ENCODE measurements around the gene ATP6AP1. TPM values are rescaled to one million over a fixed set of nuclear protein-coding genes. Genes with fewer than 3 reads are reported as not detected.

The ATP6AP1 gene
- total and polyA plus RNA-seq, 2 experiments from 2014 or later: 37.7 to 52.1 TPM

GRCh38 chrX:154413142-154413541, 15.3 kb upstream of the ATP6AP1 start (continued):
- TF ChIP-seq ZNF462 (CRISPR knock-in tag; IDR thresholded peaks at IDR 0.05) (no peak), JUNB (IDR thresholded peaks at IDR 0.05; ENCODE audit: unreplicated experiment) (no peak), ZNF331 (CRISPR knock-in tag; IDR thresholded peaks at IDR 0.05; ENCODE audit: low read depth) (no peak), NANOG (IDR thresholded peaks at IDR 0.05; ENCODE audit: borderline replicate concordance) (no peak)

- Mint-ChIP-seq H3K9me3 (no peaks in the 10 kb centered on the region), H3K4me3 (no peak overlapping the region), H3K4me1 (no peaks in the 10 kb centered on the region)
Observed at GRCh38 chrX:154417157-154417556, 11.3 kb upstream of the ATP6AP1 start.

GRCh38 chrX:154419189-154419588, 9.3 kb upstream of the ATP6AP1 start:
- no peaks in the 10 kb centered on the region for H3K36me3 ChIP-seq (ENCODE audit: insufficient read depth)
- H3K27ac ChIP-seq (ENCODE audit: low read depth): no peak overlapping the region
- no peak overlapping the region for H3K27ac Mint-ChIP-seq
- no peaks in the 10 kb centered on the region for H3K4me1 ChIP-seq (ENCODE audit: insufficient read depth)
- no peaks in the 10 kb centered on the region for H3K27me3 ChIP-seq (ENCODE audit: insufficient read depth)
- peaks cover 12% of the 10 kb centered on the region for H3K36me3 Mint-ChIP-seq (ENCODE audit: low read depth)
- no peak overlapping the region for H3K4me3 ChIP-seq
- ATAC-seq: no peak
- H3K9me2 ChIP-seq (ENCODE audit: insufficient read depth): no peaks in the 10 kb centered on the region
- H4K20me1 ChIP-seq (replicated peaks; ENCODE audit: insufficient read depth): no peaks in the 10 kb centered on the region
- DNase-seq (ENCODE audit: low spot score): no peak
- no peaks in the 10 kb centered on the region for H3K4me1 Mint-ChIP-seq
- H3F3A ChIP-seq (replicated peaks; ENCODE audit: low read depth): no peaks in the 10 kb centered on the region
- H3K9me3 Mint-ChIP-seq: no peaks in the 10 kb centered on the region
- no peak overlapping the region for H2AFZ ChIP-seq
- H3K27me3 Mint-ChIP-seq (ENCODE audit: insufficient read depth, low read depth, poor library complexity): peaks cover 2% of the 10 kb centered on the region
- no peaks in the 10 kb centered on the region for H3K79me2 ChIP-seq (replicated peaks; ENCODE audit: insufficient read depth)
- H3K4me2 ChIP-seq: no peak overlapping the region
- H3K4me3 Mint-ChIP-seq: no peak overlapping the region
- no peak for TF ChIP-seq STAT1 (IDR thresholded peaks at IDR 0.05; ENCODE audit: unreplicated experiment)
- TF ChIP-seq POLR2AphosphoS5 (IDR thresholded peaks at IDR 0.05; ENCODE audit: low read depth): no peak
- TF ChIP-seq NANOG (IDR thresholded peaks at IDR 0.05; ENCODE audit: borderline replicate concordance): no peak
- TF ChIP-seq CTCF (conservative IDR thresholded peaks at IDR 0.05; ENCODE audit: low read depth in 2 of 2): no peak

More at GRCh38 chrX:154417157-154417556, 11.3 kb upstream of the ATP6AP1 start:
- Histone ChIP-seq H3K4me2 (no peak overlapping the region), H3K4me1 (ENCODE audit: insufficient read depth) (no peaks in the 10 kb centered on the region; the same call in 1 of the 2 replicates), H3F3A (replicated peaks; ENCODE audit: low read depth) (no peaks in the 10 kb centered on the region), H3K36me3 (ENCODE audit: insufficient read depth) (no peaks in the 10 kb centered on the region), H2AFZ (no peak overlapping the region), H3K79me2 (replicated peaks; ENCODE audit: insufficient read depth) (no peaks in the 10 kb centered on the region), H3K9me2 (ENCODE audit: insufficient read depth) (no peaks in the 10 kb centered on the region), H3K27me3 (ENCODE audit: insufficient read depth) (no peaks in the 10 kb centered on the region), H3K27ac (ENCODE audit: low read depth) (no peak overlapping the region), H3K4me3 (no peak overlapping the region), H4K20me1 (replicated peaks; ENCODE audit: insufficient read depth) (no peaks in the 10 kb centered on the region)
- ATAC-seq (no peak), DNase-seq (ENCODE audit: low spot score) (no peak)
- Mint-ChIP-seq H3K27me3 (ENCODE audit: insufficient read depth, low read depth, poor library complexity) (peaks cover 3% of the 10 kb centered on the region), H3K36me3 (ENCODE audit: low read depth) (peaks cover 12% of the 10 kb centered on the region), H3K27ac (no peak overlapping the region)
- no peak for TF ChIP-seq ZNF331 (CRISPR knock-in tag; IDR thresholded peaks at IDR 0.05; ENCODE audit: low read depth)
